Sigmoid colon (tissue), 7 donors: ENCODE results near the gene RPTOR. TPM values are rescaled to one million over a fixed set of nuclear protein-coding genes. Genes with fewer than 3 reads are reported as not detected.

Experiments used
- DNase-seq: peaks from one replicate; pipeline ENCODE4 v3.0.0-alpha.2; 2019
- H3K27ac ChIP-seq, 4 donors: fragments of 200-600 bp; sonication (generic); one replicate each; pipeline ENCODE4 v1.5.1; 2016 to 2019; ENCODE audit warnings: mild to moderate bottlenecking in 1 of 4
- H3K27me3 ChIP-seq, 3 donors: fragments of 200-600 bp; sonication (generic); one replicate each; pipeline ENCODE4 v1.5.1; 2019; ENCODE audit warnings: mild to moderate bottlenecking in 1 of 3
- H3K36me3 ChIP-seq, 4 donors: fragments of 200-600 bp; sonication (generic); one replicate each; pipeline ENCODE4 v1.5.1; 2016 to 2019
- H3K4me1 ChIP-seq, 4 donors: fragments of 200-600 bp; sonication (generic); one replicate each; pipeline ENCODE4 v1.5.1; 2017 to 2019
- H3K4me3 ChIP-seq, 4 donors: fragments of 200-600 bp; sonication (generic); one replicate each; pipeline ENCODE4 v1.5.1; 2017 to 2019; ENCODE audit warnings: mild to moderate bottlenecking in 2 of 4, moderate library complexity in 1 of 4
- H3K9me3 ChIP-seq, 4 donors: fragments of 200-600 bp in 3 of 4; sonication (generic) in 3 of 4; one replicate each; pipeline versions ENCODE4 v1.5.1 to v1.6.1; 2013 to 2019
- EP300 ChIP-seq, 4 donors: sonication (generic); formaldehyde crosslinking; IDR thresholded peaks; one replicate each; pipeline ENCODE4 v1.6.1; 2017; ENCODE audit warnings: antibody characterized with exemption in 4 of 4
- POLR2A ChIP-seq, 2 donors: fragments of 450-650 bp; IDR thresholded peaks; one replicate each; pipeline ENCODE4 v1.6.1; 2016; ENCODE audit warnings: antibody characterized with exemption in 2 of 2, mild to moderate bottlenecking in 2 of 2, moderate library complexity in 2 of 2
- POLR2AphosphoS5 ChIP-seq, 4 donors: sonication (generic); formaldehyde crosslinking; IDR thresholded peaks; one replicate each; pipeline ENCODE4 v1.6.1; 2017; ENCODE audit warnings: antibody characterized with exemption in 4 of 4
- WGBS, 2 donors: extraction: QIAGEN DNeasy Blood & Tissue Kit; methylation state at CpG; one replicate each; pipeline ENCODE4 v1.1.7; 2013; 5-methylcytosine and 5-hydroxymethylcytosine counted together
- intact Hi-C: fragments of 100-400 bp; cut with DNase I; formaldehyde crosslinking; loops from one replicate; pipeline ENCODE4 v1.15.1; 2023
- polyA plus RNA-seq, 3 donors: library from polyadenylated mRNA; stranded (reverse); fragments of 200-250 nt; gene quantifications; one replicate each; pipeline ENCODE4 v1.2.3, GENCODE V29; 2013
- total RNA-seq, 4 donors: library from RNA; depleted of rRNA; stranded (reverse); fragments of >200 nt; gene quantifications; one replicate each; pipeline ENCODE4 v1.1.0, GENCODE V29; 2016
- TF ChIP-seq, protein P1 (sequence below), 4 experiments: fragments of 450-650 bp in 3 of 4; fragments of 200-600 bp in 1 of 4; IDR thresholded peaks; one replicate each; pipeline ENCODE4 v1.5.1; 2016 to 2019; ENCODE audit warnings: antibody characterized with exemption in 4 of 4, mild to moderate bottlenecking in 3 of 4, moderate library complexity in 2 of 4
- donor health status: healthy with polysubstance abuse.
- donor health status: Bipolar disorder and iron deficiency.
- donor health status: healthy.

RPTOR gene
- total and polyA plus RNA-seq, 7 donors = 3.7 to 68.7 (median 22.9) TPM

DNA sequence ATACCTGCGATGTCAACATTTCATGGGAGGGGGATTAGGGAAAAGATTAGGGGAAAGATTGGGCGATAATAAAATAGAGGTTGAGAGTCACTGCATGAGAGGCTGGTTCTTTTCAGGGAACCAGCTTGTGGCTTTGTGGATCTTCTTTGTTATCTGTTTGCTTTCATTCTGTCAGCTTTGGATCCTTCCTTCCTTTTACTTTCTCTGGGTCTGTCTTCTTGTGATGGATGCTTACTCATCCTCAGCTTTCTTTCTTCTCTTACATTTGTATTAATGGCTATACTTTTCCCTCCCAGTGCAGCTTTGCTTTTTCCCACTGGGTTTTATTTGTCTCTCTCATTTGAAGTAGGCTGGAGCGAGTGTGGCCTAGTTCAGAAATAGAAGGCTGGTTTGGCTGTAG, 47.1 kb downstream of the RPTOR start:
- TF ChIP-seq POLR2A (IDR thresholded peaks at IDR 0.05) = no peak
- TF ChIP-seq, protein P1, sequence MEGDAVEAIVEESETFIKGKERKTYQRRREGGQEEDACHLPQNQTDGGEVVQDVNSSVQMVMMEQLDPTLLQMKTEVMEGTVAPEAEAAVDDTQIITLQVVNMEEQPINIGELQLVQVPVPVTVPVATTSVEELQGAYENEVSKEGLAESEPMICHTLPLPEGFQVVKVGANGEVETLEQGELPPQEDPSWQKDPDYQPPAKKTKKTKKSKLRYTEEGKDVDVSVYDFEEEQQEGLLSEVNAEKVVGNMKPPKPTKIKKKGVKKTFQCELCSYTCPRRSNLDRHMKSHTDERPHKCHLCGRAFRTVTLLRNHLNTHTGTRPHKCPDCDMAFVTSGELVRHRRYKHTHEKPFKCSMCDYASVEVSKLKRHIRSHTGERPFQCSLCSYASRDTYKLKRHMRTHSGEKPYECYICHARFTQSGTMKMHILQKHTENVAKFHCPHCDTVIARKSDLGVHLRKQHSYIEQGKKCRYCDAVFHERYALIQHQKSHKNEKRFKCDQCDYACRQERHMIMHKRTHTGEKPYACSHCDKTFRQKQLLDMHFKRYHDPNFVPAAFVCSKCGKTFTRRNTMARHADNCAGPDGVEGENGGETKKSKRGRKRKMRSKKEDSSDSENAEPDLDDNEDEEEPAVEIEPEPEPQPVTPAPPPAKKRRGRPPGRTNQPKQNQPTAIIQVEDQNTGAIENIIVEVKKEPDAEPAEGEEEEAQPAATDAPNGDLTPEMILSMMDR (IDR thresholded peaks at IDR 0.05) = no peak
- TF ChIP-seq POLR2AphosphoS5 (IDR thresholded peaks at IDR 0.05) = no peak
- no peak for TF ChIP-seq EP300 (IDR thresholded peaks at IDR 0.05)
- Histone ChIP-seq H3K4me3 (no peak overlapping the region), H3K9me3 (no peaks in the 10 kb centered on the region), H3K36me3 (no peaks in the 10 kb centered on the region), H3K4me1 (peaks cover 0 to 18% (median 7%) of the 10 kb centered on the region in 4 donors), H3K27ac (no peak overlapping the region), H3K27me3 (no peaks in the 10 kb centered on the region)
- no peak for DNase-seq
- WGBS, 2 donors = 95 to 98% methylated on average over 3 of the region's 3 CpGs
- intact Hi-C loops = no loop called here

DNA sequence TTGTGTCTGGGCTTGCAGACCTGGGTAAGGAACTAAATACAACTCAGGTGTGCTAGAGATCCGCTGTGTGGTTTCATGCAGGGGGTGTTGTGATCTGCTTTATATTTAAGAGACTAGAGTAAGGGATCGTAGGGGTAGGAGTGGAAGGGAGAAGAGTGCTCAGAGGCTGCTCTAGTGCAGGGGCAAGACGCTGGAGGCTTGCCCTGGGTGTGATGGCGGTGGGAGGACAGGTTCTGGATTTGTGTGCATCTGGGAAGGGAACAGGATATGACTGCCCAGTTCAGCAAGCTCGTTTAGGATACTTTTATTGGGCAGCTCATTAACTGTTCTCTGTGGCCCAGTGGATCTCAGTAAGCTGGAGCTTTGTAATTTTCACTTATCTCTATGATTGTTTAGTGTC, 47.6 kb downstream of the RPTOR start:
- intact Hi-C loops = no loop called here
- WGBS, 2 donors = 55 to 65% methylated on average over 5 of the region's 5 CpGs

DNA sequence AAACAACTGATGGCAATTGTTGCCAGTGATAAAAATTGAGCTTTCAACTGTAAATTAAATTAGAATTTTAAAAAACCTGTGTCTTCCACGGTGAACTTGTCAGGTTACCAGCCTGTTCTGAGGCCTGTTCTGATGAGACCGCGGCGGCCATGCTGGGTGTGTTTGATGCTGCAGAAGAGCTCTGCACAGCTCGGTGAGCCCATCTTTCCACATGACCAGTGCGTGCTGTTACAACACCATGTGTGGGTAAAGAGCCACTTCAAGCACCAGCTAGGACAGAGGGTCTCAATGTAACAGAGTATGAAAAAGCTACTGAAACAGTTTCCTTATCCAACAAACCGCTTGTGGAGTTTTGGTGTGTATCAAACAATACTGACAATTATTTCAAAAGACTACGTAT, 48.5 kb downstream of the RPTOR start:
- H3K4me1 ChIP-seq = peaks cover 0 to 18% (median 7%) of the 10 kb centered on the region in 4 donors
- no peak overlapping the region for H3K4me3 ChIP-seq
- H3K27ac ChIP-seq = no peak overlapping the region
- H3K27me3 ChIP-seq = no peaks in the 10 kb centered on the region
- H3K36me3 ChIP-seq = no peaks in the 10 kb centered on the region
- 95 to 96% methylated on average over 8 of the region's 8 CpGs for WGBS, 2 donors
- no peaks in the 10 kb centered on the region for H3K9me3 ChIP-seq
- no peak for DNase-seq
- intact Hi-C loops = no loop called here
- TF ChIP-seq POLR2AphosphoS5 (IDR thresholded peaks at IDR 0.05) (no peak), EP300 (IDR thresholded peaks at IDR 0.05) (no peak), POLR2A (IDR thresholded peaks at IDR 0.05) (no peak)
- TF ChIP-seq, protein P1 (IDR thresholded peaks at IDR 0.05) = no peak

More for the DNA sequence above, 47.6 kb downstream of the RPTOR start:
- no peaks in the 10 kb centered on the region for H3K36me3 ChIP-seq
- no peaks in the 10 kb centered on the region for H3K27me3 ChIP-seq
- H3K27ac ChIP-seq = no peak overlapping the region
- no peak for TF ChIP-seq POLR2AphosphoS5 (IDR thresholded peaks at IDR 0.05)
- TF ChIP-seq POLR2A (IDR thresholded peaks at IDR 0.05) = no peak
- TF ChIP-seq, protein P1 (IDR thresholded peaks at IDR 0.05) = no peak
- no peak for TF ChIP-seq EP300 (IDR thresholded peaks at IDR 0.05)
- no peaks in the 10 kb centered on the region for H3K9me3 ChIP-seq
- H3K4me3 ChIP-seq = no peak overlapping the region
- H3K4me1 ChIP-seq = peaks cover 0 to 18% (median 7%) of the 10 kb centered on the region in 4 donors
- DNase-seq = no peak

- no peaks in the 10 kb centered on the region for H3K9me3 ChIP-seq
- peaks cover 0 to 10% (median 0%) of the 10 kb centered on the region in 4 donors for H3K4me1 ChIP-seq
- H3K4me3 ChIP-seq = no peak overlapping the region
- H3K27ac ChIP-seq = no peak overlapping the region
- TF ChIP-seq POLR2A (IDR thresholded peaks at IDR 0.05) = no peak
- TF ChIP-seq EP300 (IDR thresholded peaks at IDR 0.05) = no peak
- no peak for TF ChIP-seq POLR2AphosphoS5 (IDR thresholded peaks at IDR 0.05)
- TF ChIP-seq, protein P1 (IDR thresholded peaks at IDR 0.05) = no peak
- no peaks in the 10 kb centered on the region for H3K27me3 ChIP-seq
- 69 to 82% methylated on average over 9 of the region's 9 CpGs for WGBS, 2 donors
- DNase-seq = no peak
- intact Hi-C loops = no loop called here
- no peaks in the 10 kb centered on the region for H3K36me3 ChIP-seq
Measured at GRCh38 chr17:80594431-80595269, 50.0 kb downstream of the RPTOR start.
